DMS53 (cell line): Measurements from ENCODE around the gene ICAM4.
A peak's percentile ranks its signal among the peaks of the same experiment; 100 is the strongest.
"Not testable (repeated sequence)": the region's sequence is repeated elsewhere in the genome, so short reads cannot be mapped to it uniquely, and the experiment has no call there.

ENCODE experiments used
- DNase-seq: peaks from one replicate; lab custom pipeline; 2025; lab: John Stamatoyannopoulos, UW

ICAM4 gene

GRCh38 chr19:10269333-10270179, 17.2 kb upstream of the ICAM4 start:
- peak; percentile 77 for DNase-seq

GRCh38 chr19:10270180-10270615, 16.6 kb upstream of the ICAM4 start:
- peak; percentile 53 for DNase-seq

- DNase-seq = peak; percentile 73
These were observed 15.9 kb upstream of the ICAM4 start, which contains the start of gene ICAM1 for GRCh38 chr19:10270616-10271394. ICAM1 (plus strand) TSS chr19:10271120; CDS start chr19:10271160, 40 bp downstream.

- no peak for DNase-seq
These were observed 15.1 kb upstream of the ICAM4 start for GRCh38 chr19:10271543-10272086.

- no peak for DNase-seq
These were observed 12.2 kb upstream of the ICAM4 start for GRCh38 chr19:10274589-10274988.

GRCh38 chr19:10277795-10278589, 8.8 kb upstream of the ICAM4 start:
- no peak for DNase-seq

- DNase-seq = no peak
These were observed 7.8 kb upstream of the ICAM4 start for GRCh38 chr19:10278935-10279334.

- DNase-seq = no peak
These were observed 6.9 kb upstream of the ICAM4 start for GRCh38 chr19:10279737-10280442.

GRCh38 chr19:10282043-10282442, 4.7 kb upstream of the ICAM4 start:
- not testable (repeated sequence) for DNase-seq

- DNase-seq = no peak
These were observed 3.3 kb upstream of the ICAM4 start for GRCh38 chr19:10283301-10284064.

- no peak for DNase-seq
These were observed 2.4 kb upstream of the ICAM4 start for GRCh38 chr19:10284065-10284959.

- DNase-seq = no peak
These were observed 1.8 kb upstream of the ICAM4 start for GRCh38 chr19:10284960-10285278.

- no peak for DNase-seq
These were observed 1.4 kb upstream of the ICAM4 start for GRCh38 chr19:10285393-10285792.

GRCh38 chr19:10288662-10289166, 2.0 kb downstream of the ICAM4 start:
- DNase-seq = peak; percentile 89

GRCh38 chr19:10289167-10289835, 2.5 kb downstream of the ICAM4 start:
- DNase-seq = peak; percentile 94

GRCh38 chr19:10289836-10290356, 3.1 kb downstream of the ICAM4 start, which contains the start of gene ICAM5:
ICAM5 (plus strand) TSS chr19:10289952; CDS start chr19:10290044, 92 bp downstream.
- peak; percentile 72 for DNase-seq

- DNase-seq = peak; percentile 61
These were observed 3.7 kb downstream of the ICAM4 start for GRCh38 chr19:10290357-10290875.
